Measurements from ENCODE around the gene FAM124B.

Gene FAM124B

DNA sequence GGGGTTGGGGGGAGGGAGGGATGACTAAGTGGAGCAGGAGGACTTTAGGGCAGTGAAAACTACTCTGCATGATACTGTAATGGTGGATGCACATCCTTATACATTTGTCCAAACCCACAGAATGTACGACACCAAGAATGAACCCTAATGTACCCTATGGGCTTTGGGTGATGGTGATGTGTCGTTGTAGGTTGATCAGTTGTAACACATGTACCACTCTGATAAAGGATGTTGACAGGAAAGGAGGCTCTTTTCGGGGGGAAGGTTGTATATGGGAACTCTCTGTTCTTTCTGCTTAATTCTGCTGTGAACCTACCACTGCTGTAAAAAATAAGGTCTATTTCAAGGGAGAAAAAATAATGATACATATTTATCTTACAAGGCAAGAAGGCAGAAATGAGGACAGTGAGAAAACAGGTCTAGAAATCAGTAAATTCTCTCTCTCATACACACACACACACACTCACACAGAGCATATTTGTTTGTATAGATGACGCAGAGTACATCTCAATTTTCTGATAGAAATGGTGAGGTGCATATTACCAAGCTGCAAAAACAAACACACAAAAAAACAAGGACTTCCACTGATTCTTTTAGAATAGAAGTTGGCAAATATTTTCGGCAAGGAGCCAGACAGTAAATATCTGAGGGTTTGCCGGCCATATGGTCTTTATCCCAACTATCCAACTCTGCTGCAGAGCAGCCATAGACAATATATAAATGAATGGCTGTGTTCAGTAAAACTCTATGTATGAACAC lies 20.2 kb downstream of the FAM124B start:
- no peak for DNase-seq

DNA sequence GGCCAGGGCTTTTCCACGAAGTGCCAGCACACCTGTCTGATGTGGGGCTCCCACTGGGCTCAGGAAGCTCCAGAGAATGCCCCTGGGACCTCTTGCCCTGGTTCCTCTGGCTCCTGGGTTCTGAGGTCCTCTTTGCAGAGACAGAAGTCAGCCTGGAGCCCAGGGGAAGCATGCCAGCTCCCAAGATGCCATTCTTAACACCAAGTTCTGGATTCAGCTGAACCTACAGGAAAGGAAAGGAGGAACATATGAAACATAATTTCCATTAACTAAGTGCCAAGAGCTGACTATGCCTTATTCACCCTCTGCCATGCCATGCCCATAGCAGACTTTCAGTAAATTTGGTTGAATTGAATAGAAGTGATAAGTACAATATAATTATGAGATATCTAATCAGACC lies 21.9 kb downstream of the FAM124B start:
- DNase-seq = no peak

DNA sequence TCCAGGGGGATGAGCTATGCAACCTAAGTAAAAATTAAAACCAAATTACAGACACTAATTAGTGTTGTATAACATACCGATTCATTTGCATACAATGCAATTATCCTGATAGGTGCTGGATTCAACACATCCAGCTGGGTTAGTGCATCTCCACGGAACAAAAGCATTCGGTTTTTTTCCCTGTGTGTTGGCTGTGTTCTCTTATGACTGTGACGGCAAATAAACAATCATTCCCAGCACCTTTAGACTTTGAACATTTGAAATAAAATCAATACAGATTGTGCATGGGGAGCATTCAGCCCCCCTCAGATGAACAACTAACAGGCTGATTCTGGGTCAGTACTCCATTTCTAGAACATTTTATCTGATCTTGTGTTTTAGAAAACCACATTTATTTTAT lies 22.7 kb downstream of the FAM124B start:
- no peak for DNase-seq

DNA sequence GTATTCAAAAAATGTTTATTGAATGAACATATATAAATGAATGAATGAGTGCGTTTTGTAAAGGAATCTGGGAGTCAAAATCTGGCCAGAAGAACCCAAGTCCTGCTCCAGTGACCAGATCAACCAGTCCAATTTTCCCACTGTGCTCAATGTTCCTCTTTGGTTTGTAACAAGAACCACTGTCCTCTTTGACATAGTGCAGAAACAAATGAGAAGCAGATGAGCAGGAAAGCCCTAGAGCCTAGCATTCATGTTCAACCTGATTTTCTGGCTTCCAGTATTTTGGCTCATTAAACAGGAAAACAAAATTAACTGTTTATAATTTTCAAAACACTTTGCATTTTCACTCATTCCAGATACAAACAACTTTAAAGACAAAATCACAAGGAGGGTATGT lies 23.2 kb downstream of the FAM124B start:
- no peak for DNase-seq

DNA sequence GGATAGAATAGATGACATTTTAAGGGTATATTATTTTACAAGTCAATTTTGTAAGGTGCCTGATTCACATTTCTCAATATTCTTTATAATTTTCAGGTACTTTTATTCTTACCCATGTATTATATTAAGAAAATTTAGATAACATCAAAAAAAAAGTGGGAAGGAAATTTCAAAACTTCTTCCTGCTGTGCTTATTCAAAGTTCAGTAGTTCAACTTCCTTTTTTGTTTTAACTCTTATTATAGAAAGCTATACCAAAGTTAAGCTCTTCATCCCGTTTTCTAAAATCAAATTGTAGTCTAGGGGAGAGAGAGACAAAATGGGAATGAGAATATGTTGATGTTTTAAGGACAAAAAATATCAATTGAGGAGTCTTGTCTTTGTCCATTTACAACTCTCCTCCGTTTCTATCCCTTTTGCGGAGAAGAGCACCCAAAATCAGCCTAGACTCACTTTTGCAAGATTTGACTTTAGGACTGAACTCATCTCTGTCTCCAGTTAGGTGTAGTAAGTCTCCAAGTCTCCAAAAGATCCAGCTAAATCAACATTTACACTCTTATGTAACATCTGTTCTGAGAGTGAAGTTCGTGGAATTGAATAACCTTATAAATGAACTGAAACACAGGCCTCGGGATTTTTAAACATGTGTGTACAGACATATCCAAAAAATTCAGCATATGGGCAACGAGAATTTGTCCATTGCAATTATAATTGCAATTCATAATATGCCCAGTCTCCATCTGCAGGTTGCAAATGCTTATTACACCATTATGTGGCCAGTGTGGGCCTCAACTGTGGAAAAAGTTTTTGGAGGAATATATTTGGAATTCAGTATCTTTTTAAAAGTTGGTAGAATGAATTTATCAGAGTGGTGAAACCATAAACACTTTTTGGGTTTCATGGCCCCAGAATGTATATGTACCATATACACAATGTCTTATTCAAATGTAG lies 23.9 kb downstream of the FAM124B start:
- no peak for DNase-seq

DNA sequence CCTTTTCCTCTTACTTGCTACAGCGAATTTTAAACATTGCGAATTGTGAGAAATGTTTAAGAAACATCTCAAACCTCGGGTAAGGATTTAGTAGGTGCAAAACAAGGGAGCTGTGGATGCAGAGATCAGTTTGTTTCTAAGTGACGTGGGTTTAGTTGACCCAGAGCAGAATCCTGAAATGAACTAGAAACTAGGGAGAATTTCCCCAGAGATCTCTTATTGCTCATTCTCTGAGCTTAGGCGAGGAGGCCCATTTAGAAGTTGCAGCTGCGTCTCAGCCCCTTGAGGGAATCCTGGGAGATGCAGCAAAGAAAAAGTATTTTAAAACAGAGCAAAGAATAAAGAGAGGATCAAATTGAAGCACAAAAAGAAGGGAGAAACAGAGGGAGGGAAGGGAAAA lies 29.3 kb downstream of the FAM124B start:
- DNase-seq = no peak

DNA sequence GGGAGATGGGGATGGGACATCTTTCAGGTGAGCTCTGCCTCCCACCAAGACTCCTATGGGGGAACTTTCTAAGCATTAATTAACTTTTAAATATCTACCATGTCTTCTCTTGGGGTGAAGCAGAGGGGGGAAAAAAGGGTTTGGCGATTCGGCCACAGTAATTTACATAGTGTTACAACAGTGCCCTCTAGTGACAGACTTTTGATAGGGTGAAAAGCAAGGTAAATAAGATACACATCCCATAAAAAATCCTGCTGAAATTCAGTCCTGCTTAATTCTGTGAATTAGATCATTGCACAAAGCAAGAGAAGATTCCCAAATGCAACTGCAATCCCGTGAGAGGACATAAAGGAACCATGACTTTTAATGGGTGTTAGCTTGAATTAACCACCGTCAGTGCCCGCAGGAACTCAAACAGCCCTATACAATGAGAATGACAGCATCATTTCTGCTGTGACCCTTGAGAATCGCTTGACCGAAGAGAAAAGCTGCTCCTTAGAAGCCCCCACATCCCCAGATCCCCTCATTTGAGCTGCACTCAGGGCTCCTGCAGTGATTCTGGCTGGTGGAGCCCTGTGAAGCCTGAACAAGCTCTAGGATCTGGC lies 32.8 kb downstream of the FAM124B start:
- no peak for DNase-seq

DNA sequence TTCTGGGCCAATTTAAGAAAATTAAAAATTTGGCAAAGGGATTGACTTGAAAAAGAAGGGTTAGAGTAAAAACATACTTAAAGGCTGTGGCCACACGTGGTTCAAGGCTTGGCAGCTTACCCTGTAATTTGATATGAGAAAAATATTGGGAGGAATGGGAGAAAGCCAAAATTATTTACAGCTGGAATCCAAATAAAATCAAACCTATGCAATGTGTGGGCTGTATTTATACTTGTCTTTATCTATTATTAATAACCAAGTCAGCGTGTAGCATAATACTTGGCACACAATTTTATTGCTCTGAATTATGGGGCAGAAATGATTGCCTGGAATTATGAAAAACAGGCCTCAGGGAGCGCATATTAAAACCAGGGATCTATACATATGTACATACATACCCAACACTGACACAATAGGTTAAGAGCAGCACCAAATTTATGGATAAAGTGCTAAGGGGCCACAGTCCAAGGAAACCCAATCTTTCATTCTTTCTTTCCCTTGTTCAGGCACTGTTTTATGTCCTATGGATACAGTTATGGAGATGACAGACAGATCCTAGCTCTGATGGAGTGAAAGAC lies 35.6 kb downstream of the FAM124B start:
- no peak for DNase-seq

DNA sequence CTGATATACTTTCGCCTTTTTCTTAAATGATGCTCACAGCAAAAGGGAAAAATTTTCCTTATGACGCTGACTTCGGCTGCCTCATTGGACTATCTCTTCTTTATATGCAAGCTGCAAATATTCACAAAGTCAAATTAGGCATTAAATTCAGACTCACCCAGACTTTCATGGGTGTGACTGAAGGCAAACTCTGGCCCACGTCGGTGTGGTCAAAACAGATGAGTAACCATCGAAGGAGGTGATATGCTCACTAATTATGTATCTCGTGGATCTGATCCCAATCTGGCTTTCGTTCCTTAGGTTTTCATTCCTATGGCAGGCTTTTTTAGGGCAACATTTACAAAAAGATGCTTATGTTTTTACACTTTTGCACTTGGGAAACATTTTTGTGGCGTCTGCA lies 36.6 kb downstream of the FAM124B start:
- DNase-seq = no peak

DNA sequence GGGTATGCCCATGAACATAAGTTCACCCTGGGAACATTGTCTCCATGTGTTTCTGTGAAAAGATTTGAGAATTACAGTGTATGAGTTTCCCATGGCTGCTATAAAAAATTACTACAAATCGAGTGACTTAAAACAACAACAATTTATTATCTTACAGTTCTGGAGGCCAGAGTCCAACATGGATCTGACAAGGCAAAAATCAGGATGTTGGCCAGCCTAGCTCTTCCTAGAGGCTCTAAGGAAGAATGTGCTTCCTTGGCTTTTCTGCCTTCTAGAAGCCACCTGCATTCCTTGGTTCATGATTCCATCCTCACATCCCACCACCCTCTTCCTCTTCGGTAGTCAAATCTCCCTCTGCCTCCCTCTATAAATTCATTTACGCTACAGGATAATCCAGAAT lies 38.6 kb downstream of the FAM124B start:
- no peak for DNase-seq

DNA sequence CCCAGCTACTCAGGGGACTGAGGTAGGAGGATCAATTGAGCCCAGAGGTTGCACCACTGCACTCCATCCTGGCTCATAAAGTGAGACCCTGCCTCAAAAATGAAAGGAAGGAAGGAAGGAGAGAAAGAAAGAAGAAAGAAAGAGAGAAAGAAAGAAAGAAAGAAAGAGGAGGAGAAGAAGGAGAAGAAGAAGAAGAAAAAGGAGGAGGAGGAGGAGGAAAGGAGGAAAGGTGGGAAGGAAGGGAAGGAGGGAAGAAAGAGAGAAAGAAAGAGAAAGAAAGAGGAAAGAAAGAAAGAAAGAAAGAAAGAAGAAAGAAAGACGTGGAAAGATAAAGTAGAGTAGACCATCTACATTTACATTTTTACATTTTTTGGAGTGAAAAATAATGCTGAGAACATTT lies 39.8 kb downstream of the FAM124B start:
- DNase-seq = no peak

DNA sequence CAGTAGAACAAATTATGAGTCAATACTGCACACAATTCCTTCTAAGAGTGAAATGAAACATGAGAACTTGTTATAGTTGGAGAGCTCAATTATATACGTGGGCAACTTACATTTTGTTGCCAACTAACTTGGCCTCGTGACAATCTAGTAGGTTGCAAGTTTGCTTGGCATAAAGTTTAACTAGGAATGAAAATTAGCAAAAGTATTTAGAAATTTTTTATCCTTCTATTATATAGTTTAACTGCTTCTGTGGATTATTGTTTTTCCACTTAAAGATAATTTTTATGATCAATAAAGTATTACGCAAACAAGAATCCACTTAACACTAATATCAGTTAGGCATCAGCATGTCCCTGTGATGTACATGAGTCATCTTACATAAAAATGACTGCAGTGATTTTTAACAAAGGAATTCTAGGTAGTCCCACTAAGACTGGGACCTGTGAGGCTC lies 41.1 kb downstream of the FAM124B start:
- DNase-seq = no peak

DNA sequence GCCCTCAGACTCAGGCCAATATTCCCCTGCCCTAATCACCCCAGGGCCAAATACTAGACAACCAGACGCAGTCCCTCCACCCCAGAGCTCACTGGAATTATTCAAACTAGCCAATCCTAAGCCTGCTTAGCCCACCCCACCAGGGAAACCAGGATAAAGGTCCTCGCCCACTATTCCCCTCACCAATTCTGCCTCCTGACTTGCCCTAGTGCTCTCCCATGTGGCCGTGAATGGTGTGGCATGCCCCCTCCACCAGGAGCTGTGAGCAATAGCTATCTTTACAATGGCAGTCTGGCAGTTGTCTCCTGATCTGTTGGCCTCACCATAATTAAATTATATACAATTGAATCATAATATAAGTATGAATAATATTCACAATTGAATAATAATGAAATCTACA lies 42.3 kb downstream of the FAM124B start:
- DNase-seq = no peak

DNA sequence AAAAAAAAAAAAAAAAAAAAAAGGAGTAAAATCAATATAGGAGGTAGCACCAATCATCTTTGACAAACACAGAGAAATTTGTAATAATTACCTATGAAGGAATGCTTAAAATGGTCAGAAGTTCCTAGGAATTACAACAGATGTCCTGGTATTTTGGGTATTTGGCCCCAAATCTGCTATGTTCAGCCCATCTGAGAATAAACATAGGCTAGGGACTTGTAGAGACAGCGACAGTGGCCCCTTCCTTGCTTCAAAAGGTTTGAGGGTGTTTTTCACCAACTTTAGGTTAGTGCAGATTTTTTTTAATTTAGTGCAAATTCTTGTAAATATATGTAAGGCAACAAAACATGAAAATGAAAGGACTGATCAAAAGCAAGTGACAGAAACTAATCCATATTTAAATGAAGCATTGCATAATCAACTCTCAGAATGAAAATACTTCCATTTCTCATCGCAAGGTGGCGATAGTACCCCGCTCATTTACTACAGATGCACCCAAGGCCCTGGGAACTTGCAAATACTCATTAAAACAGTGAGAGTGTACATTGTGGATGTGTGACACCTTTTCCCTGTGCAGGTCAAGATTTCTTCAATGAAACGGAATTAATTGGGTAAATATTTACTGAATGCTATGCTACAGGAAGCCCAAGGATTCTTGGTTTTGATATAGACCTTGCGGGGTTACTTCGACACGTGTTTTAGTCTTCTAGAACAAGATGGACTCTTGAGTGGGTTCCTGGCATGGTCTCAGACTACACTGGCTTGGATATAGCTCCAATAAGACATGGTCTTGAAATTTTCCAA lies 44.6 kb downstream of the FAM124B start:
- peak in 6 of 14 donors; percentile 3 to 52 (median 20) for DNase-seq

DNA sequence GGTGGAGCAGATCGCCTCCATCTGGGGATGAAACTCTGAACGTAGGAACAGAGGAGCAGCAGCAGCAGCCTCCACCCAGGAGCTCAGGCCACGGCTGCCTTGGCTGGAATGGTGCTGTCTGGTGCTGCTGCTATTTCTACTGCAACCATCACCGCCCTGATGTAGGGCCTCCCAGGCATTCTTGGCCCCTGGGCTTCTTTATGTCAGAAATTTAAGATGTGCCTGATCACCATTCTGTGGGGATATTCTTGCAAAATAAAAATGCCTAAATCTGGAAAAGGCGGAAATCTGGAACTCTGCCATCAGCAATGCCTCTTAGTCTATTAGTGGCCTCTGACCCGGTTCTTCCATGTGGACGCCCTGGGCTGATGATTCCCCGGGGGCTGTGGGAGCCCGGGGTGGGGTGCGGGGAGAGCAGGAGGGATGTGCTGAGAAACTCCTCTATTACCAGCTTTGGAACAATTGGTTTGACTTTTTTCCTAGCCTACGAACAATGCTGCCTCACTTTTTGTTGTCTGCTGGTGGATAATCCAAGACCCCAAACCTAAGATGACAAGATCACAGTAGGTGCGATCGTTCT lies 47.2 kb downstream of the FAM124B start:
- DNase-seq = no peak

DNA sequence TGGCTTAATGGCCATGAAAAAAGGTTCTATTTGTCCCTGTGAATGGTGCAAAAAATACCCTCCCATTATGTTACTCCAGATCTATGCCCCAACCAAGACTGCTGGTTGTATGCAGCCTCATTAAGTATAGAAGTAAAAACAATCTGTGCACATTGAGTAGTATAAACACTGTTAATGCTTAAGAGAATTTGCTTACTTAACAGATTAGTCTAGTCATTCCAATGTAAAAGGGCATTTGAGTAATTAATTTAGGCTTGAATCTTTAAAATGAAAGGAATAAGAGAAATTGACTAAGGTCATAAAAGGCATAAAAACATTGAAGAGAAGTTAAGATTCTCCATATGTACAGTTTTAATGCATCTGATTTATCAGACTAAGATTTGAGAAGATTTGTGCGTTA lies 51.2 kb downstream of the FAM124B start:
- DNase-seq = no peak

DNA sequence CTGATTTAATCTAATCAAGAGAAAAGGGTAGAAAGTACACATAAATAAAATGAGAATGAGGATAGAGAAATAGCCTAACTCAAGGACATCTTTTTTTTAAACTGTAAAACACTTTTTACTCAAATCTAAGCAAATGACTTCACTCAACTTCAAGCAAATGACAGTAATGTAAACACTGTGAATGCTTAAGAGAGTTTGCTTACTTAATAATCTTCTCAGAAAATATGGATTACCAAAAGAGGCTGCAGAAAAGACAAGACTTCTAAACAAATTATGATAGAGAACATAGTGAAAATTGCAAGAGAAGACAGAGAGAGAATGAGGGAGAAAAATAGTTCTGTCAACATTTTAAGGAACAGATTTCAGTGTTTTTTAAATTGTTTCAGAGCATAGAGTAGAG lies 52.5 kb downstream of the FAM124B start:
- no peak for DNase-seq

DNA sequence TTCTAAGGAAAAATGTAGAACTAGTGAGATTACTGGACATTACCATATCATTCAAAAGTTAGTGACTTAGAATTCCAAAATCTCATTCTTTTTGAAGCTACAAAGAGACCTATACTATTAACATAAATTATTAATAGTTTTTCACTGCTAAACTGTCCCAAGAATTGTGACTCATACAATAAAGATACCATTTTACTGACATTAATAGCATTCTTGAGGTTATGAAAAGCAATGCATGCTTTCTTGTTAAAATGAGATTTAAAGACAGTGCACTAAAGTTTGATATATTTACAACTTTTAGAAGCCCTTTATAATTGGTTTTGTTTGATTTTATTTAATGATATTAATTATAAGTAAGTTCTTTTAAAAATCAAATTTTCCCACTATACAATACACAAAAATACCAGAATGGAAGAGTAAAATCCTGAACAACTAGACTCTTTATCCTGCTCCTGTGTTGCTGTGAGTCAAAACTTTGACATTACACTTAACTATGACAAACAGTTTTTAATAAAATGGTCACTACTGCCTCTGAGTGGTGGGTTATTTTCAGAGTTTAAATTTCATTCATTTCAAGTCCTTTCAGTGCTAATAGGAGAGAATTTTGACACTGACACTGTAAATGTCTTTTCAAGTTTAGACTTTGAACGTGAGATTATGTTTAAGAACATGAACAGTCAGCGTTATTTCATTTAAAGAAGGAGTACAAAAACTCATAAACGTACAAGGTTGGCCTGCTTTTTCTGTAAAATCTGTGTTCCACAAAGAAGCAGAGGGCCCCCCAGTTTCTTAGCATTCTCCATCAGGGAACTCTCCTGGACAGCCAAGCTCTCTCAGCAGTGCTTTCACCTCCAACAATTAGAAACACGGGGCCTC lies 54.5 kb downstream of the FAM124B start:
- DNase-seq = no peak

DNA sequence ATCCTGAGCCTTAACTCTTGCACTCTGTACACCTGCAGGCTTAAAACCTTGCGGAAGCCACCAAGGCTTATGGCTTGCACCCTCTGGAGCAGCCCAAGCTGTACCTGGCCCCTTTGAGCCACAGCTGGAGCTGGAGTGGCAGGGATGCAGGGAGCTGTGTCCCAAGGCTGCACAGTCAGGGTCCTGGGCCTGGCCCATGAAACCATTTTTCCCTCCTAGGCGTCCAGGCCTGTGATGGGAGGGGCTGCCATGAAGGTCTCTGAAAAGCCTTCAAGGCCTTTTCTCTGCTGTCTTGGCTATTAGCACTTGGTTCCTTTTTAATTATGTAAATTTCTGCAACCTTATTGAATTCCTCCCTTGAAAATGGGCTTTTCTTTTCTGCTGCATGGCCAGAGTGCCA lies 56.4 kb downstream of the FAM124B start:
- no peak for DNase-seq

DNA sequence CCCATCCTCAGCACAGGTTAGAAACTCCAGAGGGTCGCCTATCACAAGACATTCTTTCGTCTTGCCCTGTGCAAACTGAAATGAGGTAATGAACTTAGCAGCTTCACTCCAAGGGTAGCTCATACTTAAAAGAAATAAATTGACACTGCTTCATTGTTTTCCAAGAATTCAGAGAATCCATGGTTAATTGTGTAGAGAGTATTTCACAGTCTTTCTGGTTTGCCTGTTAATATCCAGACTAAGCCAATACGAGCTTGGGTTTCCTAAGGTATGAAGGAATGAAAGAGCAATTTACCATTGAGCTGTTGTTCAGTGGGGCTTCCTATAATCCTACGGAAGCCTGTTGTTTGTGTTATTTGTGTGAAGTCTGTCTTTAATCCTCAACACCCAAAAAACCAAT lies 58.7 kb downstream of the FAM124B start:
- no peak for DNase-seq

DNA sequence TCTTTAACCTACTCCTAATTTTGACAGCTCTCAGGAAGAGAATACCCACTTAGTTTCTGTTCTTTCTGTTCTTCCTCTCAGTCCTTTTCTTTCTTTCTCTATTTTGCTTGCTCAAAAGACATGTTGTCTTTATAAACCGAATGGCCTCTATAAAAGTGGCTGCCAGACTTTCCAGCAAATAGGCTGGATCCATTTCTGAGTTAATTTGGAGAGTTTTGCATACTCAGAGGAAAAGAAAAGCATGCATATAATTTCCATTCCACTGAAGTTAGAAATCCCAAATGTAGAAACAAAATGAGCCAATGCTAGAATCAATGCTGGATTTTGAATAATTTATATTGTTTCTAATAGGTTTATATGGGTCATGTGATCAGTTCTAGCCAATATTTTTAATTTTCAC lies 65.9 kb downstream of the FAM124B start:
- no peak for DNase-seq
